ENCODE data around the gene CST3.

CST3 gene

GRCh38 chr20:23680146-23680545 lies 42.4 kb upstream of the CST3 start:
- H3K36me3 ChIP-seq, result no peaks in the 10 kb centered on the region
- no peaks in the 10 kb centered on the region for H3K4me1 ChIP-seq
- no peaks in the 10 kb centered on the region for H3K9me3 ChIP-seq
- TF ChIP-seq, protein P1, sequence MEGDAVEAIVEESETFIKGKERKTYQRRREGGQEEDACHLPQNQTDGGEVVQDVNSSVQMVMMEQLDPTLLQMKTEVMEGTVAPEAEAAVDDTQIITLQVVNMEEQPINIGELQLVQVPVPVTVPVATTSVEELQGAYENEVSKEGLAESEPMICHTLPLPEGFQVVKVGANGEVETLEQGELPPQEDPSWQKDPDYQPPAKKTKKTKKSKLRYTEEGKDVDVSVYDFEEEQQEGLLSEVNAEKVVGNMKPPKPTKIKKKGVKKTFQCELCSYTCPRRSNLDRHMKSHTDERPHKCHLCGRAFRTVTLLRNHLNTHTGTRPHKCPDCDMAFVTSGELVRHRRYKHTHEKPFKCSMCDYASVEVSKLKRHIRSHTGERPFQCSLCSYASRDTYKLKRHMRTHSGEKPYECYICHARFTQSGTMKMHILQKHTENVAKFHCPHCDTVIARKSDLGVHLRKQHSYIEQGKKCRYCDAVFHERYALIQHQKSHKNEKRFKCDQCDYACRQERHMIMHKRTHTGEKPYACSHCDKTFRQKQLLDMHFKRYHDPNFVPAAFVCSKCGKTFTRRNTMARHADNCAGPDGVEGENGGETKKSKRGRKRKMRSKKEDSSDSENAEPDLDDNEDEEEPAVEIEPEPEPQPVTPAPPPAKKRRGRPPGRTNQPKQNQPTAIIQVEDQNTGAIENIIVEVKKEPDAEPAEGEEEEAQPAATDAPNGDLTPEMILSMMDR (IDR thresholded peaks at IDR 0.05; ENCODE audit: low read depth, low read length), result no peak
- no peak overlapping the region for H3K4me3 ChIP-seq (ENCODE audit: low read depth, low read length)
- H3K27me3 ChIP-seq, result no peaks in the 10 kb centered on the region
- no peak for DNase-seq

GRCh38 chr20:23679133-23680092 lies 41.7 kb upstream of the CST3 start:
- DNase-seq, result no peak
- H3K4me1 ChIP-seq, result no peaks in the 10 kb centered on the region
- TF ChIP-seq, protein P1 (IDR thresholded peaks at IDR 0.05; ENCODE audit: low read depth, low read length), result no peak
- no peaks in the 10 kb centered on the region for H3K36me3 ChIP-seq
- no peaks in the 10 kb centered on the region for H3K27me3 ChIP-seq
- no peaks in the 10 kb centered on the region for H3K9me3 ChIP-seq
- H3K4me3 ChIP-seq (ENCODE audit: low read depth, low read length), result no peak overlapping the region

GRCh38 chr20:23673209-23673608 lies 35.5 kb upstream of the CST3 start:
- H3K27me3 ChIP-seq, result no peaks in the 10 kb centered on the region
- TF ChIP-seq, protein P1 (IDR thresholded peaks at IDR 0.05; ENCODE audit: low read depth, low read length), result no peak
- no peak overlapping the region for H3K4me3 ChIP-seq (ENCODE audit: low read depth, low read length)
- DNase-seq, result no peak
- H3K4me1 ChIP-seq, result no peaks in the 10 kb centered on the region
- no peaks in the 10 kb centered on the region for H3K36me3 ChIP-seq
- no peaks in the 10 kb centered on the region for H3K9me3 ChIP-seq

GRCh38 chr20:23672158-23672557 lies 34.4 kb upstream of the CST3 start:
- TF ChIP-seq, protein P1 (IDR thresholded peaks at IDR 0.05; ENCODE audit: low read depth, low read length), result no peak
- Histone ChIP-seq H3K4me1 (no peaks in the 10 kb centered on the region), H3K4me3 (ENCODE audit: low read depth, low read length) (no peak overlapping the region), H3K27me3 (no peaks in the 10 kb centered on the region), H3K9me3 (no peaks in the 10 kb centered on the region), H3K36me3 (no peaks in the 10 kb centered on the region)
- no peak for DNase-seq

DNA sequence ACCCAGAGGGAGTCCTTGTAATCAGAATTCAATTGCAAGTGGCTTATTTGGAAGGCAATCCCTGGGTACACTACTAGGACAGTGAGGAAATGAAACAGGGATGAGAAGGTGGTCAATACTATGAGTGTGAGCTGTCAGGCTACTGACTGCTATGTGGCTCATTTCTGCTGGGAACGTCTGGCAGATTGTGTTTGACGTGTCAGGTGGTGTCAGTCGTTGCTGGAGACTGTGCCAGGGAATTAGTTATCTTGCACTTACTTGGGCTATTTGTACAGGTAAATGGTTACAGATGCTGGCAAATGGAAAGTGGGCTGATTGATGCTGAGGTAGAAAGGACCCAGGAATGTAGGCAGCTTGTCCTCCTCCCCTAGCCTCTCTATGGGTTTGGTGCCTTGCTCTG lies 33.7 kb upstream of the CST3 start:
- Histone ChIP-seq H3K4me1 (no peaks in the 10 kb centered on the region), H3K9me3 (no peaks in the 10 kb centered on the region), H3K27me3 (no peaks in the 10 kb centered on the region), H3K4me3 (ENCODE audit: low read depth, low read length) (no peak overlapping the region), H3K36me3 (no peaks in the 10 kb centered on the region)
- TF ChIP-seq, protein P1 (IDR thresholded peaks at IDR 0.05; ENCODE audit: low read depth, low read length), result no peak
- DNase-seq, result no peak

DNA sequence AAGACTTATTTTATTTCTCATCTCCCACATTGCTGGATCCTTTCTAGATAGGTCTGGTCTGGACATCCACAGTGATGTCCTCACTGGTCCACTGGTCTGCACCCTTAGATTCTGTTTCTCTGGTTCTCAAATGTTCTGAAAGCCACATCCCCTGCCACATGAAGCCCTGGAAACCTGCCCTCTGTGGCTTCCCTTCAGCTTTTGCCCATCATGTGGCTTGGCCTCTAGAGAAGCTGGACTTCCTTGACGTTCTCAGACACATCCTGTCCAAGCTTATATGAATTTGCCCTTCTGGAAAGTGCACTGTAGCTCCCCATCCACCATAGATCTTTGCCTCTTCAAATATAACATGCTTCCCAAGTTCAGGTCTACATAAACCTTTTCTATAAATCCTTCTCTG lies 32.6 kb upstream of the CST3 start:
- H3K9me3 ChIP-seq, result no peaks in the 10 kb centered on the region
- no peaks in the 10 kb centered on the region for H3K36me3 ChIP-seq
- no peaks in the 10 kb centered on the region for H3K27me3 ChIP-seq
- TF ChIP-seq, protein P1 (IDR thresholded peaks at IDR 0.05; ENCODE audit: low read depth, low read length), result no peak
- H3K4me1 ChIP-seq, result no peaks in the 10 kb centered on the region
- no peak for DNase-seq
- no peak overlapping the region for H3K4me3 ChIP-seq (ENCODE audit: low read depth, low read length)
